Pulmonary artery endothelial cell (primary cell): Measurements from ENCODE around the gene ARID1B. TPM values are rescaled to one million over a fixed set of nuclear protein-coding genes. Genes with fewer than 3 reads are reported as not detected.

ENCODE experiments used
- DNase-seq: peaks from one replicate; pipeline ENCODE4 v3.0.0-alpha.2; 2011; ENCODE audit warnings: low read depth, low spot score
- total RNA-seq: library from RNA; depleted of rRNA; stranded (reverse); fragments of >200 nt; gene quantifications from 2 replicates; pipeline ENCODE4 v1.2.3, GENCODE V29; 2014

The ARID1B gene
- total RNA-seq, 1 donor from 2014 or later: 26.4 TPM

- no peak for DNase-seq
These were observed 45.6 kb downstream of the ARID1B start for GRCh38 chr6:156822747-156823206.

GRCh38 chr6:156824142-156824541 is 47.0 kb downstream of the ARID1B start:
- no peak for DNase-seq

GRCh38 chr6:156825475-156825874 is 48.3 kb downstream of the ARID1B start:
- DNase-seq: no peak

- DNase-seq: no peak
These were observed 49.2 kb downstream of the ARID1B start for GRCh38 chr6:156826290-156826955.

GRCh38 chr6:156827382-156827781 is 50.2 kb downstream of the ARID1B start:
- no peak for DNase-seq

GRCh38 chr6:156828280-156828703 is 51.1 kb downstream of the ARID1B start:
- no peak for DNase-seq

- no peak for DNase-seq
These were observed 52.9 kb downstream of the ARID1B start for GRCh38 chr6:156830126-156830525.

GRCh38 chr6:156832231-156832647 is 55.1 kb downstream of the ARID1B start:
- no peak for DNase-seq

- no peak for DNase-seq
These were observed 55.5 kb downstream of the ARID1B start for GRCh38 chr6:156832669-156833068.

- no peak for DNase-seq
These were observed 56.6 kb downstream of the ARID1B start for GRCh38 chr6:156833755-156834154.

GRCh38 chr6:156839129-156839528 is 62.0 kb downstream of the ARID1B start:
- no peak for DNase-seq

- no peak for DNase-seq
These were observed 62.4 kb downstream of the ARID1B start for GRCh38 chr6:156839591-156840001.

- DNase-seq: no peak
These were observed 63.0 kb downstream of the ARID1B start for GRCh38 chr6:156840136-156840535.

GRCh38 chr6:156840606-156841005 is 63.4 kb downstream of the ARID1B start:
- DNase-seq: no peak

GRCh38 chr6:156841508-156841907 is 64.3 kb downstream of the ARID1B start:
- DNase-seq: no peak

- peak; percentile 29 for DNase-seq
These were observed 65.5 kb downstream of the ARID1B start for GRCh38 chr6:156842598-156843250.

GRCh38 chr6:156844089-156844488 is 66.9 kb downstream of the ARID1B start:
- no peak for DNase-seq

- DNase-seq: no peak
These were observed 68.4 kb downstream of the ARID1B start for GRCh38 chr6:156845454-156846155.

GRCh38 chr6:156846845-156847599 is 69.8 kb downstream of the ARID1B start:
- no peak for DNase-seq

GRCh38 chr6:156848123-156848522 is 70.9 kb downstream of the ARID1B start:
- no peak for DNase-seq

GRCh38 chr6:156848533-156848932 is 71.4 kb downstream of the ARID1B start:
- no peak for DNase-seq

GRCh38 chr6:156849806-156850205 is 72.6 kb downstream of the ARID1B start:
- DNase-seq: no peak
